Astrocyte of the spinal cord (primary cell): ENCODE data around the gene SLC43A2.
"Not testable (repeated sequence)": the region's sequence is repeated elsewhere in the genome, so short reads cannot be mapped to it uniquely, and the experiment has no call there.

Experiments used
- DNase-seq: peaks from one replicate; pipeline ENCODE4 v3.0.0; 2011; ENCODE audit warnings: low read depth, low spot score
- H3K4me3 ChIP-seq: 2 replicates; pipeline ENCODE4 v1.5.1; 2011; ENCODE audit warnings: low read depth, mild to moderate bottlenecking, low read length, moderate library complexity
- CTCF ChIP-seq: IDR thresholded peaks from 2 replicates; pipeline ENCODE4 v1.5.1; 2012; ENCODE audit warnings: low read depth, mild to moderate bottlenecking, low read length, inconsistent platforms
- in situ Hi-C: cut with HindIII; loops from 2 replicates; pipeline ENCODE4 v1.10.0; 2017; ENCODE audit warnings: low sequenced_read_pairs

SLC43A2 gene

DNA sequence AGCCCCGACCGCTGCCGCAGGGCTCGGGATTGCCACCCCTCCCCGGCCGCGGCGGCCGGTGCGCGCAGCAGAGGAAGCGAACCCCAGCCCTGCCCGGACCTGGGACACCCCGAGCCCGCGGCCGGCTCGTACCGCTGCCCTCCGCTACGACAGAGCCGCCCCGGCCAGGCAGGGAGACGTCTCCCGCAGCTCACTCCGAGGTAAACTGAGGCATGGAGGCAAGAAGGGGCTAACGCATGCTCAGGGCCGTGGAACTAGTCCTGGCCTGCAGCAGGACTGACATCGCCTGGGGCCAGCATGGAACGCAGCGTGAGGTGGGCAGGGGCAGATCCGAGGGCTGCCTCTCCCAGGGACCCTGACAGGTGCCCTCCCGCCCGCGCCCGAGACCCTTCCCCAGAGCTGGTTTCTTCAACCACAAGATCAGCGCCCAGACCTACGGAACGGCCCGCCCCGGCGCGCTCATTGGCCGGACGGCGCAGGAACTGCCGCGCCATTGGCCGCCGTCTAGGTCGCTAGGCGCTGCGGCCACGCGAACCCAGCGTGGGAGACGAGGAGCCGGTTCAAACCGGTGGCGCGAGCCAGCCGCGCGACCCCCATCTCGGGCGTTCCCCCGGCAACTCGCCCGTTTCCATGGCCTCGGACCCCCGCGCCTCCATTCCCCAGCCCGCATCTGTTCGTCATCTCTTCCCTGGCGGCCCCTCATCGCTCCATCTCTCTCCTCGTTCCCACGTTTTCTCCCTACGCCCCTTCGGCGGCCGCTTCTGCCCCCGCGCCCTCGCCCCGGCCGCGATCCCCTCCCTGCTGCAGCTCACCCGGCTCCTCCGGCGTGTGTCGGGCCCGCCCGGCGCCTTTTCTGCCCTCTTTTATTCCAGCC, at the start of gene SLC43A2:
Gene SLC43A2 (minus strand): TSS at position 853 of the 874 bp plus-strand sequence. CDS start 960 bp downstream, outside the sequence.
- in situ Hi-C loops = no loop called here
- H3K4me3 ChIP-seq = peak within 1 kb of the TSS; percentile 62
- no peak for TF ChIP-seq CTCF
- DNase-seq = peak; percentile 80

- in situ Hi-C loops = no loop called here
- no peak for TF ChIP-seq CTCF
These were observed 47.8 kb upstream of the SLC43A2 start for GRCh38 chr17:1676401-1676800.

DNA sequence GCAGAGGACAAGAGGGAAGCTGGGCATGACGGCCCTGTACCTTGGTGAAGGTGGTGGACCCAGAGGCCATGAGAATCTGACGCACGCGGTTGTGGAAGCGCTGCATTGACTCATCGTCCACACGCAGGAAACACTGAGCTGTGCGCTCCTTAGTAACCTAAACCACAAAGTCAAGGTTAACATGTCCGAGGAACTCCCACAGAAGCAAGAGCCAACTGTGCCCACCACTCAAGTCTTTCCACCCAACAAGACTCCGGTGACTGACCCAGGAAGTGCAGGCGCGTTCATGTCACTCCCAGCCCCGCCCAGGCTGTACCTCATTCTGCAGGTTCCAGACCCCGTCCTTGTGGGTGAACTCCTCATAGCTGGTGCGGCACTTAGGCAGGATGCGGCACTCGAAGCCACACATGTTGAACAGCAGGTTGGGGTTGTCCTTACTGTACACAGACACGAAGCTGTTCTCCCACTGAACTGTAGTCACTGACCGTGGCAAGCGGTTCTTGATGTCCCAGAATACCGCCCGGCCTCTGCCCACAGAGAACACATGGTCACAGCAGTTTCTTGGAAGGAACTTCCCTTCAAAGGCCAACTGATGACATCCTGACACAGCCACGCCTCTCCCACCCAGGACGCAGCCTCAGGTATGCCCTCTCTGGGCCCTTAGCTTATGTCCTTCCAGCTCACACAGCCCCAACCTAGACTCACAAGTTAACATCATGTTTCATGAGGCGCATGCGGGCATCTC, 44.6 kb upstream of the SLC43A2 start:
- in situ Hi-C loops = no loop called here
- no peak for TF ChIP-seq CTCF
- no peak for DNase-seq
- no peak overlapping the region for H3K4me3 ChIP-seq

More at GRCh38 chr17:1676401-1676800, 47.8 kb upstream of the SLC43A2 start:
- no peak overlapping the region for H3K4me3 ChIP-seq
- no peak for DNase-seq

GRCh38 chr17:1663934-1664333, 35.3 kb upstream of the SLC43A2 start:
- in situ Hi-C loops, DNase-seq, H3K4me3 ChIP-seq: not testable (repeated sequence)

GRCh38 chr17:1661045-1661444, 32.4 kb upstream of the SLC43A2 start:
- in situ Hi-C loops = no loop called here
- no peak for DNase-seq
- no peak overlapping the region for H3K4me3 ChIP-seq
- TF ChIP-seq CTCF = no peak

- no peak for DNase-seq
- no peak overlapping the region for H3K4me3 ChIP-seq
- in situ Hi-C loops = no loop called here
- TF ChIP-seq CTCF = no peak
These were observed 29.5 kb upstream of the SLC43A2 start for GRCh38 chr17:1658100-1658499.

- H3K4me3 ChIP-seq = no peak overlapping the region
- in situ Hi-C loops = no loop called here
- no peak for TF ChIP-seq CTCF
- no peak for DNase-seq
These were observed 25.1 kb upstream of the SLC43A2 start for GRCh38 chr17:1653735-1654134.

- H3K4me3 ChIP-seq, DNase-seq, in situ Hi-C loops: not testable (repeated sequence)
These were observed 24.2 kb upstream of the SLC43A2 start for GRCh38 chr17:1652794-1653193.
